Activated naive CD4-positive, alpha-beta T cell treated with anti-CD3 and anti-CD28 coated beads for 36 hours (primary cell): ENCODE results near the gene KIF5C. TPM values are rescaled to one million over a fixed set of nuclear protein-coding genes. Genes with fewer than 3 reads are reported as not detected.

Source experiments
- CTCF ChIA-PET: fragments of 350-600 bp; sonication (Branson Sonifier 250); formaldehyde crosslinking; loops from one replicate; lab custom pipeline; 2021; ENCODE audit warnings: antibody characterized with exemption; lab: Charles Lee
- DNase-seq: peaks from one replicate; pipeline ENCODE4 v3.0.0-alpha.2; 2020
- H3K27ac Mint-ChIP-seq: one replicate; pipeline ENCODE4 v1.8.0; 2021; ENCODE audit warnings: mild to moderate bottlenecking, mixed read lengths
- H3K27me3 Mint-ChIP-seq: one replicate; pipeline ENCODE4 v1.8.0; 2021; ENCODE audit warnings: low read depth, mixed read lengths
- H3K36me3 Mint-ChIP-seq: one replicate; pipeline ENCODE4 v1.8.0; 2021; ENCODE audit warnings: low read depth, mixed read lengths
- H3K4me1 Mint-ChIP-seq: one replicate; pipeline ENCODE4 v1.8.0; 2021; ENCODE audit warnings: low read depth, mixed read lengths
- H3K4me3 Mint-ChIP-seq: one replicate; pipeline ENCODE4 v1.8.0; 2021; ENCODE audit warnings: mild to moderate bottlenecking, moderate library complexity, mixed read lengths
- H3K9me3 Mint-ChIP-seq: one replicate; pipeline ENCODE4 v1.8.0; 2021; ENCODE audit warnings: mixed read lengths
- intact Hi-C: fragments of 100-400 bp; cut with micrococcal nuclease; formaldehyde crosslinking; loops from one replicate; pipeline ENCODE4 v1.15.1; 2023
- total RNA-seq, 2 experiments: library from RNA; stranded (reverse); gene quantifications; one replicate each; pipeline ENCODE4 v1.2.3, GENCODE V29; 2021

The KIF5C gene
- total RNA-seq, 2 experiments from 2014 or later = 18.6 to 24.5 TPM

- DNase-seq = no peak
- Mint-ChIP-seq H3K4me1 (no peaks in the 10 kb centered on the region), H3K27me3 (peaks cover 22% of the 10 kb centered on the region), H3K27ac (no peak overlapping the region), H3K4me3 (no peak overlapping the region), H3K36me3 (no peaks in the 10 kb centered on the region), H3K9me3 (peaks cover 16% of the 10 kb centered on the region)
- intact Hi-C loops = loop anchor here (5.0 kb wide), 1 partner anchor 268 kb away; no protein-coding TSS in a partner anchor
- CTCF ChIA-PET = no interaction called here
Measured at GRCh38 chr2:149044500-149044899, 169.5 kb downstream of the KIF5C start.

- intact Hi-C loops = no loop called here
- Mint-ChIP-seq H3K4me3 (no peak overlapping the region), H3K9me3 (peaks cover 16% of the 10 kb centered on the region), H3K4me1 (no peaks in the 10 kb centered on the region), H3K36me3 (no peaks in the 10 kb centered on the region), H3K27me3 (peaks cover 13% of the 10 kb centered on the region), H3K27ac (no peak overlapping the region)
- no peak for DNase-seq
- CTCF ChIA-PET = interaction anchor here (0.9 to 1.7 kb wide), 2 partner anchors 29 to 112 kb away, joined by 3 to 7 read pairs; no protein-coding TSS in a partner anchor
Measured at GRCh38 chr2:149047118-149047517, 172.1 kb downstream of the KIF5C start.

- no peaks in the 10 kb centered on the region for H3K4me1 Mint-ChIP-seq
- H3K27ac Mint-ChIP-seq = no peak overlapping the region
- intact Hi-C loops = no loop called here
- H3K36me3 Mint-ChIP-seq = no peaks in the 10 kb centered on the region
- DNase-seq = no peak
- H3K4me3 Mint-ChIP-seq = no peak overlapping the region
- H3K9me3 Mint-ChIP-seq = peaks cover 16% of the 10 kb centered on the region
- CTCF ChIA-PET = no interaction called here
- H3K27me3 Mint-ChIP-seq = peaks cover 11% of the 10 kb centered on the region
Measured at GRCh38 chr2:149049142-149049541, 174.1 kb downstream of the KIF5C start.

GRCh38 chr2:149050188-149050587 is 175.2 kb downstream of the KIF5C start:
- Mint-ChIP-seq H3K27ac (no peak overlapping the region), H3K9me3 (peaks cover 16% of the 10 kb centered on the region), H3K27me3 (peaks cover 11% of the 10 kb centered on the region), H3K36me3 (no peaks in the 10 kb centered on the region), H3K4me1 (no peaks in the 10 kb centered on the region), H3K4me3 (no peak overlapping the region)
- no peak for DNase-seq
- CTCF ChIA-PET = no interaction called here
- intact Hi-C loops = no loop called here

DNA sequence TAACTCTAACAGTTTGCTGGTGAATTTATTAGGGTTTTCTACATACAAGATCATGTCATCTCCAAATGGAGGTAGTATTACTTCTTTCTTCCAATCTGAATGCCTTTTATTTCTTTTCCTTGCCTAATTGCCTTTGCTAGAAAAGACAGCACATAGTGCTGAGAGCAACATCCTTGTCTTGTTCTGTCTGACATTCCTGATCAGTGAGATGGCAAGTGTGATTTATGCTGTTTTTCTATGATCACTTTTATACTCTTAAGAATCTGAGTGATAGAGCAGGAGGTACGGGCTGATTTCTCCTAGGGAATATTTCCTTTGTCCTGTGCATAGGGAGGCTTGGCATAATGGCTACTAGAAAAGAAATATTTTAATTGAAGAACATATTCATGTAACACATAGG is 180.7 kb downstream of the KIF5C start:
- intact Hi-C loops = no loop called here
- CTCF ChIA-PET = no interaction called here

DNA sequence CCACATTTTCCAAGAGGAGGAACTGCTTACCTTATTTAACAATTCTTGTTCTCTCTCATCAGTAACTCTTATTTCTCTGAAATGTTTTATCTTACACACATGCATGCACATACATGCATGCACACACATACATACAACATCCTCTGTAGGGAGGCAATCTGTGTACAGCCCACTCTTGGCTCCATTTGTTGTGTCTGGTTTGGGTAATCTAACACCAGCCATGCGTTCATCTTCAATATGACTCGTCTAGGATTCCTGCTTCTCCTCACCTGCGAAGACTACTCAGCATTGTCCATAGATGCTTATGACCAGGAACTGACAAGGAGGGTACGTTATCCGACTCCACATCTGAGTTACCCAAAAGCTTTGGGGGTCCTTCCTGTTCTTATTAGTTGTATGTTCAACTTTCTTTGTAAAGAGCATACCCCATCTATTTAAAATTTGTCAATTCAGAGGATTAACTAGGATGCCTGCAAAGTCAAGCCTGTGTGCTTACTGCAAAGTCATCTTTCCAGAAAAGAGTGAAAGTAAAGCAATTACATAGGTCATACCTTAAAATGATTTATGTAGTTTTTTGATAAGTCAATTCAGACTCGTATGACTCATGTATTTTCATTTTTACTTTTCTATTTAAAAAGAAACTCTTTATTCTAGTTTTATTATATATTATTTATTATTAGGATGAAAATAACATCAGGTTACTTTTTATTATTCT is 181.7 kb downstream of the KIF5C start:
- no peaks in the 10 kb centered on the region for H3K4me1 Mint-ChIP-seq
- no peak overlapping the region for H3K27ac Mint-ChIP-seq
- CTCF ChIA-PET = no interaction called here
- no peaks in the 10 kb centered on the region for H3K36me3 Mint-ChIP-seq
- no peaks in the 10 kb centered on the region for H3K9me3 Mint-ChIP-seq
- no peak overlapping the region for H3K4me3 Mint-ChIP-seq
- intact Hi-C loops = no loop called here
- peaks cover 2% of the 10 kb centered on the region for H3K27me3 Mint-ChIP-seq
- DNase-seq = no peak

More for the DNA sequence above, 180.7 kb downstream of the KIF5C start:
- H3K9me3 Mint-ChIP-seq = no peaks in the 10 kb centered on the region
- DNase-seq = no peak
- H3K4me1 Mint-ChIP-seq = no peaks in the 10 kb centered on the region
- H3K36me3 Mint-ChIP-seq = no peaks in the 10 kb centered on the region
- peaks cover 2% of the 10 kb centered on the region for H3K27me3 Mint-ChIP-seq
- no peak overlapping the region for H3K27ac Mint-ChIP-seq
- no peak overlapping the region for H3K4me3 Mint-ChIP-seq

GRCh38 chr2:149057401-149057800 is 182.4 kb downstream of the KIF5C start:
- Mint-ChIP-seq H3K4me1 (no peaks in the 10 kb centered on the region), H3K36me3 (no peaks in the 10 kb centered on the region), H3K27ac (no peak overlapping the region), H3K4me3 (no peak overlapping the region), H3K9me3 (no peaks in the 10 kb centered on the region), H3K27me3 (peaks cover 2% of the 10 kb centered on the region)
- DNase-seq = no peak
- CTCF ChIA-PET = interaction anchor here (0.9 kb wide), 1 partner anchor 254 kb away, joined by 4 read pairs; no protein-coding TSS in a partner anchor
- intact Hi-C loops = no loop called here

DNA sequence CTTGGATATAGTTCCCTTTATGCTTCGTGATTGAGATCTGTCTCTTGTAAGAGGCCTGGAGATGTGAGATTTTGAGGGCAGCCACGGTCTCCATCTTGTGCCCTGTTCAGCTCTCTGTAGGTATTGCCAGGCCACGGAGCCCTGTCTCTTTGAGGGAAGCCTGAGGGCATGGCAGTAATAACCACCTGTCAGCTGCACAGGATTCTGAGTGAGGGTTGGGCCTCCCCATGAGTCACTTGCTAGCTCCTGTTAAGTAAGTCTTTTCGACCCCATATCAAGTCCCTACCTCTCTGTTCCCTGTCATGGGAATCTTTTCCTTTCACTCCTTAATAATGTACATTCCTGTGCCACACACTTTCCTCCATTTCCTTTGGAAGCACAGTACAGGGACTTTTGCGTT is 183.9 kb downstream of the KIF5C start:
- intact Hi-C loops = no loop called here

GRCh38 chr2:149059822-149060221 is 184.8 kb downstream of the KIF5C start:
- H3K36me3 Mint-ChIP-seq = no peaks in the 10 kb centered on the region

More for the DNA sequence above, 183.9 kb downstream of the KIF5C start:
- Mint-ChIP-seq H3K27me3 (peaks cover 2% of the 10 kb centered on the region), H3K4me3 (no peak overlapping the region), H3K27ac (no peak overlapping the region), H3K4me1 (no peaks in the 10 kb centered on the region), H3K36me3 (no peaks in the 10 kb centered on the region), H3K9me3 (no peaks in the 10 kb centered on the region)
- CTCF ChIA-PET = interaction anchor here (1.1 kb wide), 1 partner anchor 42 kb away, joined by 3 read pairs; no protein-coding TSS in a partner anchor
- no peak for DNase-seq

DNA sequence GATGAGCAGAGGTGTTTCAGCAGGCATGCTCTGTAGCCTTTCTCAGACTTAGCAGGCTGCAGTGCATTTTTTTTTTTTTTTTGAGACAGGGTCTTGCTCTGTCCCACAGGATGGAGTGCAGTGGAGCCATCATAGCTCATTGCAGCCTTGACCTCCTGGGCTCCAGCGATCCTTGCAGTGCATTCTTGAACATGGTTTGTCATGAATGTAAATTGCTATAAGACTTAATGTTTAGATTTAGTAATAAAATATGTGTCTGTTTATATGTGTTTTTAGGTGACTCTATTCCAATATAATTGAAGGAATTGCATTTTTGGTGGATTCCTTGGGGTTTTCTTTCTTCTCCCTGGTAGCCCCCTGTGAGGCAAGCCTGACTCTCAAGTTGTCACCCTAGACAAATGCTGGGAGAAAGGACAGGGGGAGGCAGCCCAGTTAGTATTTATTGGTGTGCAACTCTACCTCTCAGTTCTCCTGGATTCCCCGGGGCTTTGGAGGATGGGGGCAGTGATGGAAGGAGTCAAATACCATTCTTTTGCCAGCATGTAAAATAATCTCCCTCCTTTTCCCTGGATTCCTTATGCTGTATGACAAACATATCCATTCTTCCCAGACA is 186.2 kb downstream of the KIF5C start:
- Mint-ChIP-seq H3K27ac (no peak overlapping the region), H3K36me3 (no peaks in the 10 kb centered on the region), H3K27me3 (no peaks in the 10 kb centered on the region), H3K4me1 (no peaks in the 10 kb centered on the region), H3K4me3 (no peak overlapping the region), H3K9me3 (no peaks in the 10 kb centered on the region)
- CTCF ChIA-PET = interaction anchor here (0.7 kb wide), 1 partner anchor 152 kb away, joined by 3 read pairs; no protein-coding TSS in a partner anchor
- DNase-seq = no peak
- intact Hi-C loops = no loop called here

More at GRCh38 chr2:149059822-149060221, 184.8 kb downstream of the KIF5C start:
- CTCF ChIA-PET = interaction anchor here (0.5 to 1.1 kb wide), 2 partner anchors 43 to 799 kb away, joined by 3 to 4 read pairs; no protein-coding TSS in a partner anchor
- no peaks in the 10 kb centered on the region for H3K9me3 Mint-ChIP-seq
- H3K4me3 Mint-ChIP-seq = no peak overlapping the region
- intact Hi-C loops = no loop called here
- H3K4me1 Mint-ChIP-seq = no peaks in the 10 kb centered on the region
- H3K27ac Mint-ChIP-seq = no peak overlapping the region
- DNase-seq = no peak
- peaks cover 2% of the 10 kb centered on the region for H3K27me3 Mint-ChIP-seq

- no peak overlapping the region for H3K4me3 Mint-ChIP-seq
- H3K36me3 Mint-ChIP-seq = no peaks in the 10 kb centered on the region
- no peaks in the 10 kb centered on the region for H3K4me1 Mint-ChIP-seq
- no peak for DNase-seq
- no peaks in the 10 kb centered on the region for H3K27me3 Mint-ChIP-seq
- CTCF ChIA-PET = no interaction called here
- H3K9me3 Mint-ChIP-seq = no peaks in the 10 kb centered on the region
- no peak overlapping the region for H3K27ac Mint-ChIP-seq
- intact Hi-C loops = no loop called here
Measured at GRCh38 chr2:149062531-149062930, 187.5 kb downstream of the KIF5C start.

- no peak for DNase-seq
- Mint-ChIP-seq H3K9me3 (no peaks in the 10 kb centered on the region), H3K4me3 (no peak overlapping the region), H3K36me3 (no peaks in the 10 kb centered on the region), H3K27ac (no peak overlapping the region), H3K27me3 (peaks cover 3% of the 10 kb centered on the region), H3K4me1 (no peaks in the 10 kb centered on the region)
- CTCF ChIA-PET = no interaction called here
- intact Hi-C loops = no loop called here
Measured at GRCh38 chr2:149063177-149063576, 188.2 kb downstream of the KIF5C start.
